ENCODE measurements around the gene NFIC.

The NFIC gene

GRCh38 chr19:3475449-3475848 is 109.1 kb downstream of the NFIC start:
- no peak for DNase-seq (ENCODE audit: insufficient read length, low spot score)
- no peak for FAIRE-seq
- no peak for TF ChIP-seq POLR2A (IDR thresholded peaks at IDR 0.05; ENCODE audit: low read depth, low read length)

DNA sequence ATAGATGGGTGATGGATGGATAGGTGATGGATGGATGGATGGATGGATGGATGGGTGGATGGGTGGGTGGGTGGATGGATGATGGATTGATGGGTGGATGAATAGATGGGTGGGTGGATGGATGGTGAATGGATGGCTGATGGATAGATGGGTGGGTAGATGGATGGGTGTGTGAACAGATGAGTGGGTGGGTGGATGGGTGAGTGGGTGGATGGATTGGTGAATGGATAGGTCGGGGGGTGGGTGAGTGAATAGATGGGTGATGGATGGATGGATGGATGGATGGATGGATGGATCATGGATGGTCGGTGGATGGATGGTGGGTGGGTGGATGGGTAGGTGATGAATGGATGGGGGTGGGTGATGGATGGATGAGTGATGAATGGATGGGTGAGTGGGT is 110.4 kb downstream of the NFIC start:
- TF ChIP-seq POLR2A (IDR thresholded peaks at IDR 0.05; ENCODE audit: low read depth, low read length), result no peak
- DNase-seq (ENCODE audit: insufficient read length, low spot score) (no peak), FAIRE-seq (no peak)

DNA sequence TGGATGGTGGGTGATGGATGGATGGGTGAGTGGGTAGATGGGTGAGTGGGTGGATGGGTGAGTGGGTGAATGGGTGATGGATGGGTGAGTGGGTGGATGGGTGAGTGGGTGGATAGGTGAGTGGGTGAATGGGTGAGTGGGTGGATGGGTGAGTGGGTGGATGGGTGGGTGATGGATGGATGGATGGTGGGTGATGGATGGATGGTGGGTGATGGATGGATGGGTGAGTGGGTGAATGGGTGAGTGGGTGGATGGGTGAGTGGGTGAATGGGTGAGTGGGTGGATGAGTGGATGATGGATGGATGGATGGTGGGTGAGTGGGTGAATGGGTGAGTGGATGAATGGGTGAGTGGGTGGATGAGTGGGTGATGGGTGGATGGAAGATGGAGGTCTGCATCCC is 111.1 kb downstream of the NFIC start:
- FAIRE-seq (no peak), DNase-seq (ENCODE audit: insufficient read length, low spot score) (no peak)
- TF ChIP-seq POLR2A (IDR thresholded peaks at IDR 0.05; ENCODE audit: low read depth, low read length), result no peak

DNA sequence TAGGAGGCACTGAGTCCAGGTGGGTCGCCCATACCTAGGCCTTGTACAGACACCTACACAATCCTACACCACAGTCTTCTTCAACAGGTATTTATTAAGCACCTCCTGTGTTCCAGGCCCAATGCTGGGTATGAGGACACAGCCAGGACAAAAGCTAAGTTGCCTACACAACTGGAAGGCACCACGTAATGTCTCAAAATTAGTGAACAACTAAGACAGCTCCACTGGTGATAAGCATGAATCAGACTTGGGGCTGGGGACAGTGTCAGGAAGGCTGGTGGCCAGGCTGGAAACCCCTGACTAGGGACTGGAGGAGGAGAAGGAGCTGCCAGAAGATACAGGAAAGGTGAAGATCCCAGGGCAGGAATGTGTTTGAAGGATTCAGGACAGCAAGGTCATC is 111.6 kb downstream of the NFIC start:
- no peak for TF ChIP-seq POLR2A (IDR thresholded peaks at IDR 0.05; ENCODE audit: low read depth, low read length)
- FAIRE-seq, result no peak
- no peak for DNase-seq (ENCODE audit: insufficient read length, low spot score)

GRCh38 chr19:3478409-3479176 is 112.2 kb downstream of the NFIC start:
- FAIRE-seq, result no peak
- no peak for DNase-seq (ENCODE audit: insufficient read length, low spot score)

GRCh38 chr19:3479177-3479833 is 112.9 kb downstream of the NFIC start:
- TF ChIP-seq POLR2A (IDR thresholded peaks at IDR 0.05; ENCODE audit: low read depth, low read length), result no peak
- FAIRE-seq, result no peak
- no peak for DNase-seq (ENCODE audit: insufficient read length, low spot score)

More at GRCh38 chr19:3478409-3479176, 112.2 kb downstream of the NFIC start:
- TF ChIP-seq POLR2A (IDR thresholded peaks at IDR 0.05; ENCODE audit: low read depth, low read length), result no peak

DNA sequence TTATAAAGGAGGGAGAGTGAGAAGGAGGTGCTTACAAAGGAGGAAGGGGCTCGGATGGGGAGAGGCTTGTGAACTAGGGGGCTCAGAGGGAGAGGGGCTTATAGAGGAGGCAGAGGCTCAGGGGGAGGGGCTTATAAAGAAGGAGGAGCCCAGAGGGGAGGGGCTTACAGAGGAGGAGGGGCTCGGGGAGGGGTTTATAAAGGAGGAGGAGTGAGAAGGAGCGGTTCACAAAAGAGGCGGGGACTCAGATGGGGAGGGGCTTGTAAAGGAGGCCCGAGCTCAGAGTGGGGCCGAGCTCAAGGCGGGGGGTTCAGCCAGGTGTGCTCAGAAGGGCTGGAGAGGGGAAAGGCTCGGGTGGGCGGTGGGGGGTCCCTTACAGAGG is 113.4 kb downstream of the NFIC start:
- FAIRE-seq, result no peak
- TF ChIP-seq POLR2A (IDR thresholded peaks at IDR 0.05; ENCODE audit: low read depth, low read length), result no peak
- DNase-seq (ENCODE audit: insufficient read length, low spot score), result no peak

DNA sequence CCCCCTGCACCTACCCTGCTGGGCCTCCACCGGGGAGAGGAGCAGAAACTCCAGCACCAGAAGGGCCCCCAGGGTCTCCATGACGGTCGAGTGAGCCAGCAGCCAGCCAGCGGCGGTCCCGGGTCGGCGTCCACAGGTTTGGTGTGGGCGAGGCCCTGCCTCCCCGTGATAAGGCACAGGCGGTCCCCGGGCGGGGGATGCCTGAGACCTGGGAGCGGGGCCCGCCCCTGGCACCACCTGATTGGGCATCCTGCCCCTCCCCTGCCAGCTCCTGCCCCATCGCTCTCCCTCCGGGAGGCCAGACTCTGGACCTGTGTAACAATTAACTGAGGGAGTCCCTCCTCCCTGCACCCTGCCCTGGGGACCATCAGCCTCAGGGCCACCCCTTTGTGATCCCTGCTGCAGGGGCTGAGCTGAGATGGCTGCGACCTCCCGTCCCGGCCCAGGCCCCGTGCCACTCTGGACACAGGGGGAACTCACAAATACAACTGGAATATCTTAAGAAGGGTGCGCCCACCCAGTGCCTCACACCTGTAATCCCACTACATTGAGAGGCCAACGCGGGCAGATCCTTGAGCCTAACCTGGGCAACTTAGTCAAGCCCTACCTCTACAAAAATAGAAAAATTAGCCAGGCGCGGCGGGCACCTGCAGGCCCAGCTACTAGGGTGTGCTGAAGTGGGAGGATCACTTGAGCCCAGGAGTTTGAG is 114.2 kb downstream of the NFIC start, which contains the start of gene SMIM24:
SMIM24 (minus strand) TSS at position 143 of the 709 bp plus-strand sequence; CDS start at position 81, 62 bp downstream.
- TF ChIP-seq POLR2A (IDR thresholded peaks at IDR 0.05; ENCODE audit: low read depth, low read length), result no peak
- DNase-seq (ENCODE audit: insufficient read length, low spot score), result no peak
- no peak for FAIRE-seq

GRCh38 chr19:3481241-3482090 is 115.1 kb downstream of the NFIC start:
- FAIRE-seq, result no peak
- no peak for TF ChIP-seq POLR2A (IDR thresholded peaks at IDR 0.05; ENCODE audit: low read depth, low read length)
- DNase-seq (ENCODE audit: insufficient read length, low spot score), result no peak

DNA sequence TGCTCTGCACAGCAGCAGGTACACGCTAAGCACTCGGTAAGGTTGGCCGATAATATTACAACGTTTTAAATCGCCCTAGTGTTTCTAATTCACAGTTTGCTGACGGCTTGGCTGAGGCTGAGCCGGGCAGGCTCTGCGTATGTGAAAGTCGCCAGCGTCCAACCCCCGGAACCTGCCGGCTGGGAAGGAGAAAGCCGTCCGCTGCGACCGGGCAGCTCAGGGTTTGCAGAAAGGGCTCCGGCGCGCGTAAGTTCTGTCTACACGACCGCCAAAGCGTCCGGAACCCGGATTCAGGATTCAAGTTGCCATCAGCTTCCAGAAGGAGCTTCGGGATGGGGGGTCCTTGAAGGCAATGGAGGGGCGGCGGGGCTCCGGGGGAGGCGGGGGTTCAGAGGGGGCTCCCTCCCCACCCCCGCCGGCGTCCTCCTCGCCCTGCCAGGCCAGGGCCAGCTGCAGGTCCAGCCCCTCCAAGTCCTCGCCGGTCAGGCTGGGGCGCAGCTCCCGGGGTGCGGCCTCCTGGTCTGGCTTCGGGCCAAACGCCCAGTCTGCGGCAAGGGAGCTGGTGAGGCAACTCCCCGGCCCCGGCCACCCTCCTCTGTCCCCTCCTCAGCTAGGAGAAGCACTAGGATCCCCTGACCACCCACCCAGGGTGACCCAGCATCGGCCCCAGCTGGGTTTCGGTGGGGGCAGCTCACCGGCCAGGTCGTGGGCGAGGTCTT is 116.3 kb downstream of the NFIC start:
- no peak for FAIRE-seq
- DNase-seq (ENCODE audit: insufficient read length, low spot score), result no peak
- TF ChIP-seq POLR2A (IDR thresholded peaks at IDR 0.05; ENCODE audit: low read depth, low read length), result no peak

DNA sequence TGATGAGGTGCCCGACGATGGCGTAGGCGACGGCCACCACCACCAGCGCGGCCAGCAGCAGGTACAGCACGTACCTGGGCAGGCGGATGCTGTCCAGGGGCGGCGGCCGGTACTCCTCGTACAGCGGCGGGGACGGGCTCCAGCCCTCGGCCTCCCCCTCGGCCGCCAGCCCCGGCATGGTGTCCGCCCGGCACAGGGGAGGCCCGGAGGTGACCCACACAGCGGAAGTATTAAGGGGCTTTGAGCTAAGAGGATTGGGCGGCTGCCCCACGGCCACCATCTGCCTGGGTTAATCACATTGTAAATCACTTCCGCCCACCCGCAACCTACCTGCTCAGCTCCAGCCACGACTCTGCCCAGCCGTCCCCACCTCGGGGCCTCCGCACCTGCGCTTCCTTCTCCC is 116.8 kb downstream of the NFIC start, which contains the start of gene SMIM44:
SMIM44 (minus strand) TSS at position 216 of the 403 bp plus-strand sequence; CDS start at position 178, 38 bp downstream.
- TF ChIP-seq POLR2A (IDR thresholded peaks at IDR 0.05; ENCODE audit: low read depth, low read length), result no peak
- FAIRE-seq (no peak), DNase-seq (ENCODE audit: insufficient read length, low spot score) (no peak)

DNA sequence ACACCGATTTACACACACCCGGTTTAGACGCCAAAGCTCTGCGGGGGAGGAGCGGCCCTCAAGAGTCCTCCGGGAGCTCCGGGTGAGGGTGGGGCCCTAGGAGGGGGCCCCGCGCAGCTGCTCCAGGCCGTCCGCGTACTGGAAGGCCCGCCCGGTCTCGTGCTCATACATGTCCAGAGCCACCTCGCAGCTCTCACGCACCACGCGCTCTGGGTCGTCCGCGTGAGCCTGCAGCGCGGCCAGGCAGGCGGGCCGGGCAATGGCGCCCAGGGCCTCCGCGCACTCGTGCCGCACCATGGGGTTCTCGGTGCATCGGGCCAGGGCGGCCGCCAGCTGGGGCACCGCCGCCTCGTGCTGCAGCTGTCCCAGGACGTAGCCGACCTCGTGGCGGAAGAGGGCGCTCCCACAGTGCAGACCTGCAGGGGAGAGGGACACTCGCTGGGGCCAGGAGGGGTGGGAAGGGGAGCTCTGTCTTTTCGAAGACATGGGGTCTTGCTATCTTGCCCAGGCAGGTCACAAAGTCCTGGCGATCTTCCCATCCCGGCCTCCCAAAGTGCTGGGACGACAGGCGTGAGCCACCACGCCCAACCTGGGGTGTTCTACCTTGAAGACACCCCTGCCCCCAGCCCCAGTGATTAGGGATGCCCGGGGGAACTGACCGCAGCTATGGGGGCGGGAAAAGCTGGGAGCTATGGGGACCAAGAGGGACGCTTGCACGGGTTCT is 125.2 kb downstream of the NFIC start:
- TF ChIP-seq POLR2A (IDR thresholded peaks at IDR 0.05; ENCODE audit: low read depth, low read length), result no peak
- FAIRE-seq (no peak), DNase-seq (ENCODE audit: insufficient read length, low spot score) (no peak)
